ENCODE measurements around the gene PNRC2. TPM values are rescaled to one million over a fixed set of nuclear protein-coding genes. Genes with fewer than 3 reads are reported as not detected.

Gene PNRC2
- total and polyA plus RNA-seq, 2 donors (not counting 3 experiments of a cell fraction or from before 2014, with no cell fraction given) = 70.2 to 77.8 TPM

DNA sequence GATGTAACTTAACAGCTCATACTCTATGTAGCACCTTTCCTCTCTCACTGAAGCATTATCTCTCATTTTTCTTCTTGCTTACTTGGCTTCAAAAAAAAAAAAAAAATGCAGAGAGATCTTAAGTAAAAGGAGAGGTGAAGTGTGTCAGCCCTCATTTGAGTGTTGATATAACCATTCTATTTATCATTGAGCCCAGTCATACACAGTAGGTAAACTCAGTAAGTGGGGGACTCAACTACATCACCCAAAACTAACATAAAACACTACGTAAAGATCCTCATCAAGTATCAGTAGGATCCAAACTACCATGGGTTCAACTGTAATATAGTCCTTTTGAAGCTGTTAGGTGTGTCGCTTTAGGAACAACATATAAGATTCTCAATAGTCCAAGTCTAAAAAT is 8.2 kb downstream of the PNRC2 start:
- Histone ChIP-seq H3K4me2 (ENCODE audit: insufficient read depth, low read length) (no peak overlapping the region), H3K27me3 (ENCODE audit: control insufficient read depth in 2 of 2, insufficient read depth in 2 of 2, low read length in 2 of 2) (no peaks in the 10 kb centered on the region), H3K9me3 (replicated peaks; ENCODE audit: control insufficient read depth, insufficient read depth, low read length) (no peaks in the 10 kb centered on the region), H3K9ac (replicated peaks; ENCODE audit: extremely low read depth, insufficient read depth, low read length) (no peak overlapping the region), H3K27ac (ENCODE audit: insufficient read depth, low read depth, low read length) (no peak overlapping the region), H3K79me2 (ENCODE audit: control insufficient read depth, insufficient read depth, low read length) (peaks cover 34% of the 10 kb centered on the region), H4K20me1 (replicated peaks; ENCODE audit: control insufficient read depth, extremely low read depth, insufficient read depth, low read length) (peaks cover 5% of the 10 kb centered on the region), H3K4me1 (ENCODE audit: control insufficient read depth, extremely low read depth, insufficient read depth, low read length) (peaks cover 5% of the 10 kb centered on the region), H3K4me3 (replicated peaks in 1 of 3; ENCODE audit: insufficient read depth in 1 of 3, low read depth in 1 of 3, low read length in 3 of 3) (no peak overlapping the region), H3K9me1 (replicated peaks; ENCODE audit: control insufficient read depth, extremely low read depth, insufficient read depth, low read length) (no peaks in the 10 kb centered on the region), H2AFZ (ENCODE audit: low read depth, low read length) (no peak overlapping the region), H3K36me3 (ENCODE audit: control insufficient read depth in 2 of 2, extremely low read depth in 1 of 2, insufficient read depth in 2 of 2, low read length in 2 of 2) (peaks cover 4 to 29% of the 10 kb centered on the region in 2 experiments)
- ChIA-PET POLR2A (no interaction called here), CTCF (interaction anchor here (1.1 to 4.8 kb wide), 3 partner anchors 36 to 60 kb away, joined by 3 to 30 read pairs (median 3); no protein-coding TSS in a partner anchor)
- TF ChIP-seq POLR2AphosphoS5 (IDR thresholded peaks at IDR 0.05; ENCODE audit: insufficient read depth, low read depth, low read length) = no peak
- no peak for TF ChIP-seq GATA2 (IDR thresholded peaks at IDR 0.05; ENCODE audit: insufficient read depth, insufficient read length, low read depth, low read length)
- TF ChIP-seq, protein P1, sequence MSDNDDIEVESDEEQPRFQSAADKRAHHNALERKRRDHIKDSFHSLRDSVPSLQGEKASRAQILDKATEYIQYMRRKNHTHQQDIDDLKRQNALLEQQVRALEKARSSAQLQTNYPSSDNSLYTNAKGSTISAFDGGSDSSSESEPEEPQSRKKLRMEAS (IDR thresholded peaks at IDR 0.05; ENCODE audit: insufficient read depth, insufficient read length) = no peak
- TF ChIP-seq EZH2 (IDR thresholded peaks at IDR 0.05; ENCODE audit: borderline replicate concordance, low read depth, low read length, severe bottlenecking) = no peak
- TF ChIP-seq MYC (IDR thresholded peaks at IDR 0.05; ENCODE audit: low read depth, low read length) = no peak
- no peak for TF ChIP-seq FOS (IDR thresholded peaks at IDR 0.05; ENCODE audit: borderline replicate concordance, insufficient read depth, low read length)
- no peak for TF ChIP-seq JUN (IDR thresholded peaks at IDR 0.05; ENCODE audit: borderline replicate concordance, insufficient read depth, insufficient read length, low read depth)
- TF ChIP-seq, protein P2, sequence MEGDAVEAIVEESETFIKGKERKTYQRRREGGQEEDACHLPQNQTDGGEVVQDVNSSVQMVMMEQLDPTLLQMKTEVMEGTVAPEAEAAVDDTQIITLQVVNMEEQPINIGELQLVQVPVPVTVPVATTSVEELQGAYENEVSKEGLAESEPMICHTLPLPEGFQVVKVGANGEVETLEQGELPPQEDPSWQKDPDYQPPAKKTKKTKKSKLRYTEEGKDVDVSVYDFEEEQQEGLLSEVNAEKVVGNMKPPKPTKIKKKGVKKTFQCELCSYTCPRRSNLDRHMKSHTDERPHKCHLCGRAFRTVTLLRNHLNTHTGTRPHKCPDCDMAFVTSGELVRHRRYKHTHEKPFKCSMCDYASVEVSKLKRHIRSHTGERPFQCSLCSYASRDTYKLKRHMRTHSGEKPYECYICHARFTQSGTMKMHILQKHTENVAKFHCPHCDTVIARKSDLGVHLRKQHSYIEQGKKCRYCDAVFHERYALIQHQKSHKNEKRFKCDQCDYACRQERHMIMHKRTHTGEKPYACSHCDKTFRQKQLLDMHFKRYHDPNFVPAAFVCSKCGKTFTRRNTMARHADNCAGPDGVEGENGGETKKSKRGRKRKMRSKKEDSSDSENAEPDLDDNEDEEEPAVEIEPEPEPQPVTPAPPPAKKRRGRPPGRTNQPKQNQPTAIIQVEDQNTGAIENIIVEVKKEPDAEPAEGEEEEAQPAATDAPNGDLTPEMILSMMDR (IDR thresholded peaks at IDR 0.05; ENCODE audit: extremely low read depth in 1 of 2, insufficient read depth in 1 of 2, low read depth in 1 of 2, low read length in 2 of 2) = no peak
- TF ChIP-seq POLR2A (IDR thresholded peaks at IDR 0.05; ENCODE audit: low read depth, low read length) = no peak
- DNase-seq (ENCODE audit: low read depth, low spot score) (no peak), FAIRE-seq (no peak)
- BruUV-seq (replicated peaks) = no TSS peak
- intact Hi-C loops (cut with micrococcal nuclease) = loop anchor here (1.0 kb wide), 1 partner anchor 8 kb away; no protein-coding TSS in a partner anchor
- dilution Hi-C loops (cut with MboI; ENCODE audit: extremely low pct_ligation_motif_present, low sequenced_read_pairs) = no loop called here

Measured in endothelial cell of umbilical vein (primary cell).